ENCODE measurements around the gene BEGAIN.

Gene BEGAIN

DNA sequence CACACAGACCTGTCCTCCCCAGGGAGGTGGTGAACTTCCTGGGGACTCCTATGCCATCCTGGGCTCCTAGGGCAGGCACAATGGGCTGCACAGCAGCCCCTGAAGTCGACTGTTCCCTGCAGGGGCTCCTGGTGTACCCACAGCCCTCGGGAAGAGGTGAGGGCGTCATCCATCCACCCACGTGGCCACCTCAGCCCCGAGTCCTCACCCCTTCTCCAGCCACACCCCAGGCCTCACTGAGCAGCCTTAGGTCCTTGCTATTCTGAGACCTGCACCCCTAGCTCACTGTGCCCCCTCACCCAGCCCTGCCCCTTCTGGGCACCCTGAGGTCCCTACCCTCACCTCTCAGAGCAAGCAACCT lies 38.9 kb downstream of the BEGAIN start:
- DNase-seq, result no peak

DNA sequence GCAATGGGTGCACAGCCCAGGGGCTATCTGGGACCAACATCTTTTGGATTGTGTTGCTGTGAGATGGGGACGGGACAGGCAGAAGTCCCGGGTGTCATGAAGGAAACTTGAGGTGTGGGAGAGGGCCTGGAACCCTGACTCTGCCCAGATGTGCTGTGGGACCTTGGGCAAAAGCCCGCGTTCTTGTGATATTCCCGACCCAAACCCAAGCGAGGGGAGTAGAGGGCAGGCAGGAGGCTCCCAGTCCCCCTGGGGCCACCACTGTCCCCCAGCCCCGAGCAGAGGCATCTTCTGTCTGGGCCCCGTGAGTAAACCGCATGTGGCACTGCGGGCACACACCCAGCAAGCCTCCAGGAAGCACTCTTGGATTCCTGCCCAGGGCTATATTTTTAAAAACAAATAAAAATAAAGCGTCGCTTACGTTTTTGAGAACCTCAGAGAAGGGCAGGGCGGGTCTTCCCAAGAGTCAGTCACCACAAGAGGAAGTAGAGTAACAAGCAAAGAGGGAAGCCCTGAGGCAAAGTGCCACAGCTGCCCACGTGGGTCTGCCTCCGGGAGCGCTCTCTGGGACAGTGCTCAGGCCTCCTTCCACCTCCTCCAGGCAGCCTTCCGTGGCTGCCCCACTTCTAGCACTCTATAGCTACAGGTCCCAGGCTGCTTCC lies 39.5 kb downstream of the BEGAIN start:
- no peak for DNase-seq

DNA sequence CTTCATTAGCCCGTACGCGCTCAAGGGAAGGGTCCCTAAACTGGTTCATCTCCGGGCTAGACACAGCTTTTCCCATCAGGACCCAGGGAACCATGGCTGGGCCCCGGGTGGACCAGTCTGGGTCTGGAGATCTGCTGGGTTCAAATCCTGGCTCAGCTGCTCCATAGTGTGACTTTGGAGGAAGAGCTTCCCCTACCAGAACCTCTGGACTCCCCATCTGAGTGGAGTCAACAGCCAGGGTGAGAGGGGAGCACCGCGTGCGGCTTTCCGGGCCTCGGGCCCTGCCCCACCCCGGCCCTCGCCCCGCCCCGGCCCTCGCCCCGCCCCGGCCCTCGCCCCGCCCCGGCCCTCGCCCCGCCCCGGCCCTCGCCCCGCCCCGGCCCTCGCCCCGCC lies 41.2 kb downstream of the BEGAIN start:
- no peak for DNase-seq

DNA sequence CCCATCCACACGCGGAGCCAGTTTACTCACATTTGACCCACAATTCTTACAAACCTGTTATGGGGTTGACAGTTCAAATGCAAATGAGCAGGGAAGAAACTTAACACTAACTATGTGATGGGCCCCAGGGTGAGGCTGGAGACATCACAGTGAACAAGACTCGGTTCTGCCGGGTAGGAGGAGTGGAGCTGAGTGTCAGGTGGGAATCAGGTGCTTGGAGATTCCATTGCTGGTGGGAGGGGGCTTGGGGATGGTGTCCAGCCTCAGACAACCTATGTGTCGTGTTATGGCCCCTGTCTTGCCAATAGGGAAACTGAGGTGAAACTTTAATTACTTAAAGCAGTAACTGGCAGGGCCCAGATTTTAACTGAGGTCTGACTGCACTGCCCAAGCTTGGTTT lies 41.9 kb downstream of the BEGAIN start:
- DNase-seq, result no peak

DNA sequence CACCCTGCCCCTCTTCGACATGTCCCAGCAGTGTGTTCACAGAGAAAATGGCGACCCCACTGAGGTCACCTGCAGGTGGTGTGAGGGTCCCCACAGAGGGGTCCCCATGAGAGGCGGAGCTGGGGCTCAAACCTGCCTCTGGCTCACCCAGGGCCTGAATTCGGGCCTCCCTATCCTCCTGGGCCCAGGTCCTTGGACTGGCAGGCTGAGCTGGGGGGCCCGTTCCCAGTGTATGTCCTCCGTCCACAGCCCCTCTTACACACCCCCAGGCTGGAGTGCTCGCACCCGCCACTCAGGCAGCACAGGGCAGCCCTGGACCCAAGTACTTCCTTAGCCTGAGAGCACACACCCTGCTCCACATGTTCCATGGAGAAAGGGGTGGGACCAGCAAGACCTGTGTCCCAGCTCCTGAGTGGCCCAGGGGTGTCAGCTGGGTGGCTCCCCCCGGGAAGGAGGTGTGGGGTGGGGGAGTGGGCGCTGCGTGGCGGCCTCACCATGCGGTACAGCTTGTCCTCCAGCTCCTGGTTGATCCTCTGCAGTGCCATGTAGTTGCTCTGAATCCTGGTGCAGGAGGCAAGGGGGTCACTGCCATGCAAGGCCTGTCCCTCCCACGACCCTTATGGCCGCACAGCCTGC lies 42.6 kb downstream of the BEGAIN start:
- DNase-seq, result no peak

DNA sequence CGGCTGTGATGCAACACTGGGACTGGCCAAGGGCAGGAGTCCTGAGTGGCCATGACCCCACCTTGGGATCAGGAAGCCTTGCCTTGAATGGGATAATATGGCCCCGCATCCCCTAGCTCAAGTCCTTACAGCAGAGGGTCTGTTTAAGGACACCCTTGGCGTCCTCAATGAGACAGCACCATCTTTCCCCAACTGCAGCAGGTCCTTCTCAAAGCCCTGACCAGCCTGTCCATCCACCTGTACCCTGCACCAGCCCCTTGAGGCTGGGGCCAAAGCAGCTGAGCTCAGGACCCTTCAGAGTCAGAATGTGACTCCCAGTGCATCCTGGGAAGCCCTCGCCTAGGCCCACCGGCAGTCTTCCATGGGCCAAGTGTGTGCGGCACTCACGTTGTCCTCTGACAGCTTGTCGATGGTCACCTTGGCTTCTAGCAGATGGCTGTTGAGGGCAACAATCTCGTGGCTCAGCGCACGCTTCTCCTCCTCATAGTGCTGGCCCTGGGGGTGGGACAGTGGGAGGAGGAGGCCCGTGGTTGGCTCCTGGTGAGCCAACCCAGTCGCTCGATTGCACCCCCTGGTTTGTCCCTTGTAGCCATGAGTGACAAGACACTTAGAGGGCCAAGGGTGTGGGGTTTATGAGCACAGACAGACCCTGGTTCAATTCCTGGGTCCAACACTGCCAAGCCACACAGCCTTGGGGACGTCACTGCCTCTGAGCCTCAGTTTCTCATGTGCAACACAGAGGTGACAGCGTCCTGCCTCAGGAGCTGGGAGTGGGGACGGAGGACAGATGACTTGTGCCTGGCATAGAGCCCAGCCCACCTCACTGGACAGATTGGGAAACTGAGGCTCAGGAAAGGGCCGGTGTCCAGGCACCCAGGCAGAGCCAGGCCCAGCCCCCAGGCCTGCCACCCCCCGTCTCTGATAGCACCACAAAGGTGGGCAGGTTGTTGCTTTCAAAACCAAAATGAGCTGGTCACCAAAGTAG lies 43.5 kb downstream of the BEGAIN start:
- DNase-seq, result no peak

DNA sequence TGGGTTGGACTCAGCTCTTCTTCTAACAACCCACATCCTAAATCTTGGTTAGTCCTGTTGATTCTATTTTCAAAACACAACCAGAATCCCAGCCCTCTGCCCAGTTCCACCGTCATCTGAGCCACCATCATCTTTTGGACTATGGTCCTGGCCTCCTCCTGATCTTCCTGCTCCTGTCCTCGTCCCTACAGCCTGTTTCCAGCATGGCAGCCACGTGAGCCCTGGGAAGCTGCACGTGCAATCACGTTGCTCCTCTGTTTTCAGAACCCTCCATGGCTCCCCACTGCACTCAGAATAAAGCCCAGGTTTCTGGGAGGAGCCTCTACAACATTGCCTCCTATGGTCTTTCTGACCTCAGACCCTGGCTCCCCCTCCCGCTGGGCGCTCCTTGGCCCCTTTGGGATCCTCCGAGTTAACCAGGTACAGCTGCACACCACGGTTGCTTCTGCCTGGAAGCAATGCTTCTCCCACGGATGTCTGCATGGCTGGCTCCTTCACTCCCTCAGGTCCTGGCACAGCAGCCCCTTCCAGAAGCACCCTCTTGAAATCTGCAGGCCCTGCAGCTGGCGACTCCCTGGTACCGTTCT lies 44.5 kb downstream of the BEGAIN start:
- no peak for DNase-seq

DNA sequence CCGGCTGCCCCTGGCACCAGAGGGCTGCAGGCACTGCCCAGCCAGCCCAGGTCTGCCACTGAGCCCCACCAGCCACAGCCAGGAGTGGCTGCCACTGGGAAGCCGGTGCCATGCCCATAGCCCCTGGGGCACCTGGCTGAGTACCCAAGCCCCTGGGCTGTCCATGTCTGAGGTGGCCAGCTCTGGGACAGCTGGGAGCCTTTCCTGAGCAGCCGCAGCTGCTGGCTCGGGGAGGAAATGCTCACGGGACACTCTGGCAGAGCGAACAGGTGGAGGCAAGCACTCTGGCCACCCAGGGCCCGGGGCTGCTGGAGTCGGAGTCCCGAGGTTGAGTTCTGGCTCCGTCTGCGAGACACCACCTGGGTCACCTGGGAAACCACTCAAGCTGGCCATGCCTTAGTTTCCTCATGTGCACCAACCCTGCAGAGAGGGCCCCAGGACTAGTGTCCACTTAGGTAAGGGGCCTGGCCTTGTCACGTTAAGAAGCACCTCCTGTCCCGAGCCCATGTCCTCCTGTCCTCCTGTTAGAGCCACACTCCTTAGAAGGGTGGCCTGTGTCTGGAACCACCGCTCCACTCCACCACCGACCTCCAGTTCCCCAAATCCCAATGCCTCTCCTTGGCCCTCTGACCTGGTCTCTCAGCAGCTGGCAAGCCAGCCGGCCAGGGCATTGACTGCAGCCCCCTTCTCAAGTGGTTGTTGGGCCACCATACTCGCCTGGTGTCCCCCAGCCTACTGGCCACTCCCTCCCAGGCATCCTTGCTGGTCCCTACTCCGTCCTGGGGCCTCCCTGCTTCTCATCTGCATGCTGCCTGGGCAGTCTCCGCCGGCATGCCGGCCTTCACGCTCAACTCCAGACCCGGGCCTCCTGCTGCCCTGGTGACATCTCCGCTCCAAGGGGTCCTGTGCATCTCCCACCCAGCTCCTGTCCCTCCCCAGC lies 45.3 kb downstream of the BEGAIN start:
- DNase-seq, result no peak

DNA sequence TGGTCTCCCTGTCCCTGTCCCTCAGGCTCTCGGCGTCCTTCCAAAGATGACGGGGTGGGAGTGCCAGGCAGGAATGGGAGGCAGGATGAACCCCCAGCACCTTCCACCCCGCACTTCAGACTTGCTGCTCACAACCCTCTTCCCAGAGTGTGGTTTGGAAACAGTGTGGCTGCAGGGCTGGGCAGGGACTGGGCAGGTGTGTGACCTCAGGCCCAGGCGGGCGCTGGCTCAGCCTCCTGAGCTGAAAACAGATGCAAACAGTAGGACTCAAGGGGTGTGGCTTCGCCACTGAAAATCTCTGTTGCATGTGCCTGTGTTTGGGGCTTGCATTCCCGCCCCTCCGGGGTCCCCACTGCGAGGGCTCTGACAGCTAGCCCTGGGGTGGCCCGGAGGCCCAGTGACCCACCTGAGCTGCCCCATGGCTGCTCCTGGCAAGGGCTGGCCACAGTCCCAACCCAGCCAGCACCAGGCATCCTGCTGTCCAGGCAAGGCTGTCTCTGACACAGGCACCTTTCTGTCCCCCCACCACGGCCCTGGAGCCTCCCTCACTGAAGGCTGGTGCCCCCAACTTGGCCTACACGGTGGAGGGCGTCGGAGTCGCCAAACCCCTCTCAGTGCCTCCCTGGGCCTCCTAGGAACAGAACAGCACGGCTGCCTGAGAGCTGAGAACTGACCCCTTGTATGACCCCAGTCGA lies 46.1 kb downstream of the BEGAIN start:
- DNase-seq, result no peak

DNA sequence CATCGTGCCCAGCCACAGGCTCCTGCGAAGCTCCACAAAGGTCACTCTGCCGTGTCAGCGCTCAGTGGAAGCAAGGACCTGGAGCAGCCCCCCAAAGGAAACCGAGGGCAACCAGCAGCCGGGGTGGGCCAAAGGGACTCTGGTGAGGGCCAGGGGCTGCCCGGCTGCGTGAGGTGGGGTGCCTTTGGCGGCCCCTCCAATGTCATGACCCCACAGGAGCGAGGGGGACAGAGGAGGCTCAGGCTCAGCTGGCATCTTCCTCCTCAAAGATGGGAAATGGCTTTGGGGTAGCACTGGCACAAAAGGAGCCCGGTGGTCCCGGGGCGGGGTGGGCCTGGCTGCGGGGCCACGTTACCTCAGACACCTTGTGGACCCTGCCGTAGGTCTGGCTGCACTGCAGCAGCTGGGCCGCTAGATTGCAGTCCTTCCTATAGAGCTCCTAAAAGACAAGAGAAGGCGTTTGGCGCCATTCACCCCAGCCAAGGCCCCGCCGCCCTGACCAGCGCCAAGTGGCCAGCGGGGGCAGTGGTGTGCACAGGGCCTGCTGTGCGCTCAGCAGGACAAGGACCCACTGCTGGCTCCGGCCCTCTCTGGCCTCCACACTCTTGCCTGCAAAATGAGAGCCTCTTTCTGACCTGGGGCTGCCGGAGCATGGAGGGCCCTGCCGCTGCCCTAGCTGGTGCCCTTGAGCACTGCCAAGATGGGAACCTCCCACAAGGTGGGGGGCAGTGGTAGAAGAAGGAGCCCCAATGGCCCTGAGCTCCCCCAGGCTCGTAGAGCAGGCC lies 46.9 kb downstream of the BEGAIN start:
- no peak for DNase-seq

DNA sequence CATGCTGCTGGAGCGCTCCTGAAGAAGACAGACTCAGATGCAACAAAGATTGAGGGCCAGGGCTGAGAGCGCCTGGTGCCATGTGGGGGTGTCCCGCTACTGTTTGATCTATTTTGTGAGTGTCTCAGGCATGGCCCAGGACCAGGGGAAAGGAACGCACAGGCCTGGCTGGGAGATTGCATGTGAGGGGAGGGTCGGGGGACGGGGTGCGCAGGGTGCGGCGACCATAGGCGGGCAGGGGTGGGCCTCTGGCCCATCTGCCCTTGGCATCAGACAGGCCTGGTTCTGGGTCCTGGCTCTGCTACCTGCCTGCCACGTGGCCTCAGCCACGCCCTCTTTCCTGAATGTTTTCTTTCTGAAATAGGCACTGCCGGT lies 47.5 kb downstream of the BEGAIN start:
- no peak for DNase-seq

DNA sequence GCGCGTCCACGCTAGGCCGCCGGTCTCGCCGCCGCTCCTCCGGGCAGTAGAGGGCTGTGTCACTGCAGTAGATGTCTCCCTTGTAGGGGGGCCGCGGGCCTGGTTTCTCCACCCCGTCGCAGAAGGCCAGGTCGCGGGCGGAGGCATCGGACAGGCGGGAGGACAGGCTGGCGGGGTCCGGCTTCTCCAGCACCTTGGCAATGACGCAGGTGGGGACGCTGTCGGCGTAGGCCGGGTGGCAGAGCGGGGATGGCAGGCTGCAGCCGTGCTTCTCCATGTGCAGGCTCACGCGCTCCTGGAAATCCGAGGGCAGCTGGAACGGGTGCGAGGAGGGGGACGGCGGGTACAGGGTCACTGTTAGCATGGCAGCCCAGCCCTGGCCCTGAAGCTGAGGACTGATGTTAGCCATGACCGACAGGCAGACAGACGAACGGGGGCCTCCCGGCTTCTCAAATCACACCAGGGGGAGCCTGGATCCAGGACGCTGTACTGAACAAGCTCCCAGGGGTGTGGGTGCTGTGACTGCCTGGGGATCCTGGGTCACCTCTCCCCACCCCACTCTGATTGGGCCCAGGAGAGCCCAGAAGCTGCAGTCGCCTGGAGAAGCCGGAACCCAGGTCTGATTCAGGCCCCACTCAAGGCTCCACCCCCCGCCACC lies 48.1 kb downstream of the BEGAIN start:
- no peak for DNase-seq

DNA sequence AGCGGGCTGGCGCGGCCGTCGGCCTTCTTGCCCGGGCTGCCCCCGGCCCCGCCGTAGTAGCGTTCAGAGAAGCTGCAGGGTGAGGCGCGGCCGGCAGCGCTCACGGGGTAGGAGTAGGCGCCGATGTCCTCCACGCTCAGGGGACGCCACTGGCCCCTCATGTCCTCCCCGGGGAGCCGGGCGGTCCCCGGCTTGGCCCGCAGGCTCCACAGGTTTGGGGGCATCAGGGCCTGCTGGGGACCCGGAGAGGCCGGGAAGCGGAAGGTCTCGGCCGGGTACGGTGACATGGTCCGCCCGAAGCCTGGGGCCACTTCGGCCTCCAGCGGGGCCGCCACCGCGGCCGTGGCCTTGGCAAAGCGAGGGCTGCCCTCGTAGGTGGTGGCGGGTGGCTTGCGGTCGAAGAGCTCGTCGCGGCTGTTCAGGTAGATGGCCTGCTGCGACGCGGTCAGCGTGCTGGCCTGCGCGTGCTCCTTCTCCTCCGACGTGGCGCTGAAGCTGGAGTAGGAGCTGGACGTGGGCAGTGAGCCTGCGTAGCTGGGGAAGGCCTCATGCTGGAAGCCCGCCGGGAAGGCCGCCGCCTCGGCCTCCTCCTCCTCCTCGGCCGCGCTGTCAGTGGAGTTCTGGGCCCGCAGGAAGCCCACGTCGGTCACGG lies 48.7 kb downstream of the BEGAIN start:
- DNase-seq, result no peak

DNA sequence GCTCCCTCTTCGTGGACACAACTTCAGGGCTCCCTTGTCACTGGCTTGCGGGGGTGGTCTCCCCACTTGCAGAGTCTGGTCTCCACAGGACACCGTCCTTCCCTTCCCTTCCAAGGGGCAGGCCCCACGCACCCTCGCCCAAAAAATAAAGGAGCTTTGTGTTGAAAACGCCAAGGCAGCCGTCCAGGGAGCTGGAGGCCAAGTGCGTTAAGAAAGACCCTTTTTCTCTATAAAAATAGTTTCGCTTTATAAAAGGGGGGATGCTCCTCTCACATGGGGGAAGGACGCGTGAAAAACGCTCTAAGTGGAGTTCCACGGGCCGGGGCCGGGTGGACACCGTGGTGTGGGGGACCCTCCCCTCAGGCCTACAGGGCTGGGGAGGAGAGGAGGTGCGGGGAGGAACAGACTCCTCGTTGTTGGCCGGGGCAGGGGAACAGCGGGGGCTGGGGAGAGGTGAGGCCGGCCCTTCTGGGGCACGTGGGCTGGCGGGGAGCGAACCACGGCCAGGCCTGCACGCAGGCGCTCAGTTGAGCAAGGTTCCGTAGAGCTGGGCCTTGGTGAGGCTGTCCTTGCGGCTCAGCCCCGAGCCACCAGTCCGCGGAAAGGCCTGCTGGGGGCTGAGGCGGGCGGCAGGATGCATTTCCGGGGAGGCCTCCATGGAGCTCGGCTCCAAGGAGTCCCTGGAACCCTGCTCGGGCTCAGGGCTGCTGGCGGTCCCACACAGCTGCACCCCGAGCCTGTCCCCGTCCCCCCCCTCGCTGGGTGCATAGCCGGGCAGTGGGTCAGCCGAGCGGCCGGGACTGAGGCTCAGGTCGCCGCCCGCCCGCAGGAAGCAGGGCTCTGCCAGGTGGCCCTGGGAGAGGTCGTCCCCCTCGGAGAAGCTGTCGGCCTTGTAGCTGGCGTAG lies 49.5 kb downstream of the BEGAIN start:
- peak; percentile 19 for DNase-seq

DNA sequence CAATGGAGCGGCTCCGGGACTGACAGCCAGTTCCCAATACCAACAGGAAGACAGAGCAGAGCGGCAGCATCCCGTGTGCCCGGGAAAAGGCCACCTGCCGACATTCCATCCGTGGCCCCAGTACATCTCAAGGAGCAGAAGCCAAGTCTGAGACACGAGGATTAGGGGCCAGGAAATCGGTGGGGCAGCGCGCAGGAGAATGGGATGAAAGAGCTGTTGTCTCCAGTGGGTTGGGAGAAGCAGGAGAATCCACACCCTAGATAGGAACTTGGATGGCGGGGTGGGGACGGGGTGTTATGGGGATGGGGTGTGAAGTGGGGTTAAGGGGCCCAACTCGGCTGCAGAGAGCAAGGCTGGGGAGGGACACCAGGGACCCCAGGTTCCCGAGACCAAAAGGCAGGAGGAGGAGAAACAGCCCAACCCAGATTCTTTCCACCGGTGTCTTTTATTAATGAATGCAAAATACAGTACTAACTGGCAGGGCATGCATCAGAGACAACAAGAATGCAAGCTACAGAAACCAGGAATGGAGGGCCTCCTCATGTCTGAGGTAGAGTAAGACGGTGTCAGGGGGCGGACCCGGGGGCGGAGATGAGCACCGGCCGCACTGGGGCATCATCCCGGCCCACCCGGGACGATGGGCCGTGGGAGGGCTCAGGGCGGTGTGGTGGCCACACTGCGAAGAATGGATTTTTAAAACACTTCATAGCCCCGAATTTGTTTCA lies 50.3 kb downstream of the BEGAIN start:
- no peak for DNase-seq

DNA sequence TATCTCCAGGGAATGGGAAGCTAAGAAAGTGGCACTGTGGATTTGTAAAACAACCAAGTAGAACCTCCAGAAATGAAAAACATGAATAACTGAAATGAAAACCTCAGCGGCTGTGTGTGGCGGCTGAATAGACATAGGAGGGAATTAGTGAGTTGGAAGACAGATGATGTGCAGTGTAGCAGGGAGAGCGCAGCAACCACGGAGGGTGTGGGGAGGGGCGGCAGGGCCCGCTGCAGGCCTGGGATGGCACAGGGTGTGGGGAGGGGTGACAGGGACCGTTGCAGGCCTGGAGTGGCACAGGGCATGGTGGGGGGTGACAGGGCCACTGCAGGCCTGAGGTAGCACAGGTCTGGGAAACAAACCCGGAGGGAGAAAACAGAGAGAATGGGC lies 51.1 kb downstream of the BEGAIN start:
- DNase-seq, result no peak

DNA sequence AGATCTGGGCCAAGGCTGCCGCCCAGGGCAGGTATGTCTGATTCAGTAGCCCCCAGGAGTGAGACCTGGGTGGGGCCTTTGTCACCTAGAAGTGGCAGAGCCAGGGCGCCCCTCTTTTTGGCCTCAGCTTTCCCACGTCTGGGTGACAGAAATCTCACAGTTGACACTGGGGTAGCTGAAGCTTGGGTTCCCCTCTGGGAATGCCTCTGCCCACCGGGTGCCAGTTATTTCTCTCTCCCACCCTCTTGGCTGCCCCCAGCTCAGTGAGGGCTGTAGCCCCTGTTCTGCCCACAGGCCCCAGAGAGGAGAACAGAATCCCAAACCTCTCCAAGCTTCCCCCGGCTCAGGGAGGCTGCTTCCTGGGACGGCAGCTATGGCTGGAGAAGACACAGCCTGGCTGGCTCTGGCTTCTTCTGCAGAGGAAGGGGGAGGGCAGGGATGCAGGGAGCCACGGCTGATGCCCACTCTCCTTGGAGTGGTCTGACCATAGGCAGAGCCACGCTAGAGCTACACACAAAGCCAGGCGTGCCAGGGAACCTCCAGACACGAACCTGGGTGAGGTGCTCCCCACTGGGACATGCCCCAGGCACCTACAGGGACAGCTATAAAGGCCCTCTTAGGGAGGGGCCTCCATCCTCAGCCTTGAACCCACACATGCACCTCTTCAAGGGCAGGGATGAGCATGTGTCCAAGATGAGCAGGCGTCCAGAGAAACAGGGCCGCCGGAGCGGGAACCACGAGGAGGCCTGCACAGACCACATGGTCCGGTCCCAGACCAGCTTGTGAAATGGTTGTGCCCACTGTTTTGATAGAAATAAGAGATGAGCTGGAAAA lies 51.7 kb downstream of the BEGAIN start:
- no peak for DNase-seq

Measured in activated CD4-positive, CD25-positive, alpha-beta regulatory T cell treated with anti-CD3 and anti-CD28 coated beads, Interleukin-2, amount 50 U/mL, for 72 hours (primary cell).